HG02840 (cell line): Measurements from ENCODE around the gene TTBK1.

ENCODE experiments used
- ATAC-seq: cut with Tn5 transposase; IDR thresholded peaks from one replicate; pipeline ENCODE4 v1.9.1; 2021; ENCODE audit warnings: mild to moderate bottlenecking, moderate library complexity, moderate number of reproducible peaks; ENCODE audit not compliant: unreplicated experiment, low FRiP score

The TTBK1 gene

GRCh38 chr6:43269273-43270007 is 26.2 kb downstream of the TTBK1 start:
- ATAC-seq = no peak

GRCh38 chr6:43271103-43271815 is 28.0 kb downstream of the TTBK1 start:
- no peak for ATAC-seq

- ATAC-seq = no peak
Measured at GRCh38 chr6:43271944-43272343, 28.7 kb downstream of the TTBK1 start.

- no peak for ATAC-seq
Measured at GRCh38 chr6:43273707-43274106, 30.4 kb downstream of the TTBK1 start.

- no peak for ATAC-seq
Measured at GRCh38 chr6:43274127-43274915, 31.0 kb downstream of the TTBK1 start.

GRCh38 chr6:43274916-43275597 is 31.8 kb downstream of the TTBK1 start:
- ATAC-seq = no peak

- no peak for ATAC-seq
Measured at GRCh38 chr6:43275801-43276576, 32.7 kb downstream of the TTBK1 start.

GRCh38 chr6:43276577-43277305 is 33.5 kb downstream of the TTBK1 start:
- no peak for ATAC-seq

- no peak for ATAC-seq
Measured at GRCh38 chr6:43277306-43277642, 34.0 kb downstream of the TTBK1 start.

GRCh38 chr6:43277643-43278523 is 34.6 kb downstream of the TTBK1 start:
- no peak for ATAC-seq

- ATAC-seq = no peak
Measured at GRCh38 chr6:43278524-43279078, 35.3 kb downstream of the TTBK1 start.

GRCh38 chr6:43280234-43280633 is 37.0 kb downstream of the TTBK1 start:
- no peak for ATAC-seq

GRCh38 chr6:43282060-43282459 is 38.8 kb downstream of the TTBK1 start:
- no peak for ATAC-seq

GRCh38 chr6:43282636-43283513 is 39.6 kb downstream of the TTBK1 start:
- no peak for ATAC-seq

- no peak for ATAC-seq
Measured at GRCh38 chr6:43283514-43283901, 40.2 kb downstream of the TTBK1 start.

GRCh38 chr6:43283905-43284304 is 40.6 kb downstream of the TTBK1 start:
- ATAC-seq = no peak
